OCI-LY7 (cell line): Measurements from ENCODE around the gene PRMT3. TPM values are rescaled to one million over a fixed set of nuclear protein-coding genes. Genes with fewer than 3 reads are reported as not detected.
"Not testable (repeated sequence)": the region's sequence is repeated elsewhere in the genome, so short reads cannot be mapped to it uniquely, and the experiment has no call there.

ENCODE experiments used
- BruUV-seq: library from RNA; stranded (reverse); fragments of 400-500 nt; replicated peaks from 2 replicates; lab custom pipeline; 2021; lab: Mats Ljungman, UMichigan
- CTCF ChIA-PET: fragments of 300-600 bp; sonication (Branson Sonifier 250); formaldehyde crosslinking; loops from one replicate; lab custom pipeline; 2022; ENCODE audit warnings: antibody characterized with exemption; ENCODE audit not compliant: unreplicated experiment; lab: Charles Lee
- POLR2A ChIA-PET: fragments of 300-600 bp; sonication (Branson Sonifier 250); formaldehyde crosslinking; loops from one replicate; lab custom pipeline; 2022; ENCODE audit warnings: antibody characterized with exemption; lab: Charles Lee
- DNase-seq: peaks from one replicate; pipeline ENCODE4 v3.0.0-alpha.2; 2015; ENCODE audit warnings: low spot score
- H2AFZ ChIP-seq: fragments of 200-600 bp; sonication (generic), shearing (Covaris generic); 2 replicates; pipeline ENCODE4 v1.6.1; 2014; ENCODE audit warnings: mild to moderate bottlenecking, antibody characterized with exemption, low read length, moderate library complexity
- H3K27ac ChIP-seq: fragments of 200-600 bp; sonication (generic); 2 replicates; pipeline ENCODE4 v1.5.1; 2014; ENCODE audit warnings: mixed run types, low read depth, mild to moderate bottlenecking, moderate library complexity, low read length, inconsistent platforms; ENCODE audit not compliant: poor library complexity, severe bottlenecking
- H3K36me3 ChIP-seq: fragments of 200-600 bp; sonication (generic); 2 replicates; pipeline ENCODE4 v1.6.1; 2014; ENCODE audit warnings: mild to moderate bottlenecking, antibody characterized with exemption, low read length, moderate library complexity, mixed read lengths; ENCODE audit not compliant: insufficient read depth
- H3K4me1 ChIP-seq: fragments of 200-600 bp; sonication (generic); 2 replicates; pipeline ENCODE4 v1.5.1; 2014; ENCODE audit warnings: mild to moderate bottlenecking, low read length; ENCODE audit not compliant: insufficient read depth, poor library complexity, severe bottlenecking
- H3K4me2 ChIP-seq: fragments of 200-600 bp; sonication (generic); 2 replicates; pipeline ENCODE4 v1.6.1; 2014; ENCODE audit warnings: mild to moderate bottlenecking, low read length
- H3K4me3 ChIP-seq: fragments of 200-600 bp; sonication (generic); 2 replicates; pipeline ENCODE4 v1.5.1; 2014; ENCODE audit warnings: mild to moderate bottlenecking, low read depth, low read length; ENCODE audit not compliant: poor library complexity, severe bottlenecking
- H3K79me2 ChIP-seq: fragments of 200-600 bp; sonication (generic); 2 replicates; pipeline ENCODE4 v1.6.1; 2016; ENCODE audit warnings: low read depth, mild to moderate bottlenecking, low read length, moderate library complexity, mixed read lengths; ENCODE audit not compliant: insufficient read depth
- H3K9me2 ChIP-seq: fragments of 200-600 bp; sonication (generic); 2 replicates; pipeline ENCODE4 v1.6.1; 2016; ENCODE audit warnings: mild to moderate bottlenecking, low read length, mixed read lengths; ENCODE audit not compliant: insufficient read depth
- H3K9me3 ChIP-seq: fragments of 200-600 bp; sonication (generic); 2 replicates; pipeline ENCODE4 v1.6.1; 2014; ENCODE audit warnings: mild to moderate bottlenecking, mixed run types, low read length, mixed read lengths
- H4K20me1 ChIP-seq: fragments of 200-600 bp; sonication (generic); 2 replicates; pipeline ENCODE4 v1.6.1; 2014; ENCODE audit warnings: mild to moderate bottlenecking, antibody characterized with exemption, low read length, moderate library complexity, mixed read lengths; ENCODE audit not compliant: insufficient read depth
- CTCF ChIP-seq: fragments of 200-600 bp; sonication (generic); conservative IDR thresholded peaks from 2 replicates; pipeline ENCODE4 v1.5.1; 2014; ENCODE audit warnings: mild to moderate bottlenecking, antibody characterized with exemption, low read length, moderate library complexity, mixed read lengths
- EZH2phosphoT487 ChIP-seq: fragments of 200-600 bp; sonication (generic); IDR thresholded peaks from 2 replicates; pipeline ENCODE4 v1.6.1; 2018; ENCODE audit warnings: low read depth, borderline replicate concordance, mild to moderate bottlenecking, mixed run types, antibody characterized with exemption, low read length, moderate library complexity, mixed read lengths
- intact Hi-C: fragments of 100-400 bp; cut with micrococcal nuclease; formaldehyde crosslinking; loops from one replicate; pipeline ENCODE4 v1.10.0; 2022; ENCODE audit not compliant: unreplicated experiment
- total RNA-seq, 2 experiments: library from RNA; depleted of rRNA in 1 of 2; stranded (reverse); fragments of >200 nt in 1 of 2; shearing (Covaris generic) in 1 of 2; gene quantifications; 2 replicates each; pipeline ENCODE4 v1.2.3, GENCODE V29; 2014 to 2022

PRMT3 gene
- total RNA-seq, 2 experiments from 2014 or later: 34.0 to 50.0 TPM

- CTCF ChIA-PET: no interaction called here
- no peaks in the 10 kb centered on the region for H4K20me1 ChIP-seq
- no peak overlapping the region for H2AFZ ChIP-seq
- TF ChIP-seq CTCF (no peak), EZH2phosphoT487 (no peak)
- H3K36me3 ChIP-seq: no peaks in the 10 kb centered on the region
- intact Hi-C loops: no loop called here
- no peaks in the 10 kb centered on the region for H3K79me2 ChIP-seq
- no peaks in the 10 kb centered on the region for H3K9me3 ChIP-seq
- no TSS peak for BruUV-seq
- no peak overlapping the region for H3K4me3 ChIP-seq
- H3K27ac ChIP-seq: no peak overlapping the region
- H3K4me2 ChIP-seq: peak overlapping the region; percentile 51; the same call in 1 of the 2 replicates
- no peak for DNase-seq
- H3K4me1 ChIP-seq: no peaks in the 10 kb centered on the region
- no peaks in the 10 kb centered on the region for H3K9me2 ChIP-seq
- POLR2A ChIA-PET: interaction anchor here (0.7 to 0.9 kb wide), 3 partner anchors 8 to 68 kb away, joined by 3 read pairs; no protein-coding TSS in a partner anchor
These were observed 23.1 kb upstream of the PRMT3 start for GRCh38 chr11:20364341-20364792.

GRCh38 chr11:20365465-20365864 is 22.1 kb upstream of the PRMT3 start:
- H3K4me1 ChIP-seq, H3K9me2 ChIP-seq, H3K4me3 ChIP-seq, intact Hi-C loops, BruUV-seq, H3K79me2 ChIP-seq, H2AFZ ChIP-seq, CTCF ChIA-PET, H3K27ac ChIP-seq, H3K36me3 ChIP-seq, H3K4me2 ChIP-seq, H3K9me3 ChIP-seq, DNase-seq, H4K20me1 ChIP-seq: not testable (repeated sequence)
- POLR2A ChIA-PET: interaction anchor here (0.7 kb wide), 1 partner anchor 914 kb away, joined by 4 read pairs; no protein-coding TSS in a partner anchor

- no peaks in the 10 kb centered on the region for H3K9me2 ChIP-seq
- no peaks in the 10 kb centered on the region for H3K36me3 ChIP-seq
- H3K4me2 ChIP-seq: no peak overlapping the region
- no TSS peak for BruUV-seq
- no peak overlapping the region for H3K27ac ChIP-seq
- no peaks in the 10 kb centered on the region for H3K9me3 ChIP-seq
- H3K4me3 ChIP-seq: no peak overlapping the region
- ChIA-PET POLR2A (interaction anchor here (0.8 kb wide), 1 partner anchor 22 kb away, joined by 3 read pairs; no protein-coding TSS in a partner anchor), CTCF (no interaction called here)
- no peak for DNase-seq
- no peak overlapping the region for H2AFZ ChIP-seq
- no peaks in the 10 kb centered on the region for H3K4me1 ChIP-seq
- no peaks in the 10 kb centered on the region for H3K79me2 ChIP-seq
- intact Hi-C loops: no loop called here
- H4K20me1 ChIP-seq: no peaks in the 10 kb centered on the region
- TF ChIP-seq CTCF: no peak
These were observed 20.1 kb upstream of the PRMT3 start for GRCh38 chr11:20367313-20367948.
